Muscle layer of duodenum (tissue), 2 donors: ENCODE results near the gene GUCA2B.

Experiments used
- H3K27ac ChIP-seq: one replicate; pipeline ENCODE4 v1.7.0; 2013; ENCODE audit warnings: mild to moderate bottlenecking, low read length
- H3K27me3 ChIP-seq: one replicate; pipeline ENCODE4 v1.7.0; 2013; ENCODE audit warnings: low read depth, mild to moderate bottlenecking, control low read depth, low read length
- H3K36me3 ChIP-seq, 2 donors: one replicate each; pipeline ENCODE4 v1.7.0; 2013; ENCODE audit warnings: low read length in 2 of 2, control low read depth in 1 of 2, mild to moderate bottlenecking in 1 of 2; ENCODE audit not compliant: insufficient read depth in 2 of 2, control insufficient read depth in 1 of 2
- H3K4me1 ChIP-seq, 2 donors: one replicate each; pipeline ENCODE4 v1.7.0; 2013; ENCODE audit warnings: low read length in 2 of 2, mild to moderate bottlenecking in 2 of 2, control low read depth in 1 of 2, moderate library complexity in 1 of 2; ENCODE audit not compliant: insufficient read depth in 2 of 2, control insufficient read depth in 1 of 2
- H3K4me3 ChIP-seq, 2 donors: one replicate each; pipeline ENCODE4 v1.7.0; 2013; ENCODE audit warnings: low read length in 2 of 2, low read depth in 1 of 2, mild to moderate bottlenecking in 1 of 2
- H3K9me3 ChIP-seq, 2 donors: one replicate each; pipeline ENCODE4 v1.7.0; 2013; ENCODE audit warnings: low read length in 2 of 2, control low read depth in 1 of 2, mild to moderate bottlenecking in 1 of 2; ENCODE audit not compliant: control insufficient read depth in 1 of 2
- donor health status: healthy.

GUCA2B gene

DNA sequence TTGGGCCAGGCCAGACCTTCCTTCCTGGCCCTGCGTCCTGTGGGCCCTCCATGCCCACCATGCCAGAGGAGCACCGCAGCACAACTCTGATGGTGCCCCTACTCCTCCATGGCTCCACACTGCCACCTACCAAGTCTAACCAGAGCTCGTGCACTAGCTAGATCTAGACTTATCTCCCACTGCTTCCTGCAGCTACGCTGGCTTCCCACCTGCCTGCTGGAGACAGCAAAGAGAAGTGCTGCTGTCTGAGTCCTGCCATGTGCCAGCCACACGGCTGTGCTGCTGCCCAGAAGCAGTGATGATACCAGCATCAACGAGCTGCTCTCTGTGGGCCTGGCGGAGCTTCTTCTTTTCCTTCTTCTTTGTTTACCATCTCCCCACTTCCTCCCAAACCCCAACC is 4.5 kb downstream of the GUCA2B start:
- no peaks in the 10 kb centered on the region for H3K27me3 ChIP-seq
- H3K36me3 ChIP-seq = no peaks in the 10 kb centered on the region
- peaks cover 7 to 11% of the 10 kb centered on the region in 2 donors for H3K9me3 ChIP-seq
- no peaks in the 10 kb centered on the region for H3K4me1 ChIP-seq
- no peak overlapping the region for H3K27ac ChIP-seq
- no peak overlapping the region for H3K4me3 ChIP-seq

DNA sequence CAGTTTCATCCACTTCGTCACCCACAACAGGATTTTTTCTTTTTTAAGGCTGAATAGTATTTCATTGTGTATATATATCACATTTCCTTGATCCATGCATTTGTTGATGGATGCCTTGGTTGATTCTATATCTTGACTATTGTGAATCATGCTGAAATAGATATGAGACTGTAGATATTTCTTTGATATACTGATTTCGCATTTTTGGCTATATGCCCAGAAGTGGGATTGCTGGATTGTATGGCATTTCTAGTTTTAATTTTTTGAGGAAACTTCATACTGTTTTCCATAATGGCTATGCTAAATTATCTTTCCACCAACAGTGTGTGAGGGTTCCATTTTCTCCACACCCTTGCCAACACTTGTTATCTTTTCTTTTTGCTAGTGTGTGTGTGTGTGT is 5.0 kb downstream of the GUCA2B start:
- H3K4me1 ChIP-seq = no peaks in the 10 kb centered on the region
- H3K36me3 ChIP-seq = no peaks in the 10 kb centered on the region
- H3K27ac ChIP-seq = no peak overlapping the region
- H3K27me3 ChIP-seq = no peaks in the 10 kb centered on the region
- peaks cover 7 to 11% of the 10 kb centered on the region in 2 donors for H3K9me3 ChIP-seq
- no peak overlapping the region for H3K4me3 ChIP-seq

- H3K36me3 ChIP-seq = no peaks in the 10 kb centered on the region
- H3K9me3 ChIP-seq = peaks cover 7 to 11% of the 10 kb centered on the region in 2 donors
- no peaks in the 10 kb centered on the region for H3K27me3 ChIP-seq
- H3K4me3 ChIP-seq = no peak overlapping the region
- no peaks in the 10 kb centered on the region for H3K4me1 ChIP-seq
- no peak overlapping the region for H3K27ac ChIP-seq
Observed at GRCh38 chr1:42162181-42162580, 9.0 kb downstream of the GUCA2B start.

- Histone ChIP-seq H3K27ac (no peak overlapping the region), H3K4me1 (no peaks in the 10 kb centered on the region), H3K27me3 (no peaks in the 10 kb centered on the region), H3K4me3 (no peak overlapping the region), H3K36me3 (no peaks in the 10 kb centered on the region), H3K9me3 (peaks cover 7 to 11% of the 10 kb centered on the region in 2 donors)
Observed at GRCh38 chr1:42163114-42163513, 9.9 kb downstream of the GUCA2B start.

- H3K27me3 ChIP-seq = no peaks in the 10 kb centered on the region
- peaks cover 7 to 11% of the 10 kb centered on the region in 2 donors for H3K9me3 ChIP-seq
- H3K4me3 ChIP-seq = no peak overlapping the region
- no peaks in the 10 kb centered on the region for H3K36me3 ChIP-seq
- no peaks in the 10 kb centered on the region for H3K4me1 ChIP-seq
- no peak overlapping the region for H3K27ac ChIP-seq
Observed at GRCh38 chr1:42163536-42164503, 10.6 kb downstream of the GUCA2B start.

DNA sequence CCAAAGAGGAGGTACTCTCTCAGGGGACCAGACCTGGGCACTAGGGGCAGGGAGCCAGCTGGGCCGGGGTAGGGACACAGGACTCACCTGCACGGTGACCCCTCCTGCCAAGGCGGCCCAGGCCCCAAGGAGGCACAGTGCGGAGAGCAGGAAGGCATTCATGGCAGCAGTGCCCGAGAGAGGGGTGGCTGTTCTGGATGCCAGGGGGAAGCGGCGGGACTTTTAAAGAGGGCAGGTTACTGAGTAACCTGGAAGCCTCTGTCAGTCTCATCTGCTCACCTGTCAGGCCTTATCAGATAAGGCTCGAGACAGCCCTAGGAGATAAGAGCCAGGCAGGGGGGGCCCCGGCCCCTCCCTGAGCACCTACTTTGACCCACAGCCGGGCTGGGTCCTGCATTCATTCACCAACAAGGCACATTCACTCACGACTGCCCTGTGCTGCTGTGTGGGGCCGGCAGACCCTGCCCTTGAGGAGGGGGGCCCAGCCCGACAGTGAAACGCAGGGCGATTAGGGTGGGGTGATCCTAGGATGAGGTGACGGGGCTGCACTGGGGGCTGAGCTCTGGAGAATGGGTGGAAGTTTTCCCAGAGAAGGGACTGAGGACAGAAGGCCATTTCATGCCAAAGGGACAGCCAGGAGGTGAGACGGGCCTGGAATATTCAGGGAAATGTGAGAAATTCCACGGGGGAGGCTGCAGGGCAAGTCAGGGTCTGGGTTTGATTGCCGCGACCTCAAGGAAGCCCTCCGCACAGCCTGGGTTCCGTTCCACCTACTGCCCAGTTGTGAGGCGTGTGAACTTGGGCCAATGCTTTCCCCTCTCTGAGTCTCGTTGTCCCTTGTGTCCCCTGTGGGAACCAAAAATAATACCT is 11.6 kb downstream of the GUCA2B start, which contains the start of gene GUCA2A:
TSS of gene GUCA2A (minus strand) at position 195 of the 870 bp plus-strand sequence. CDS start at position 162, 33 bp downstream.
- H3K4me1 ChIP-seq = no peaks in the 10 kb centered on the region
- no peak within 1 kb of the TSS for H3K27ac ChIP-seq
- no peak within 1 kb of the TSS for H3K4me3 ChIP-seq
- H3K27me3 ChIP-seq = no peaks in the 10 kb centered on the region
- H3K36me3 ChIP-seq = no peaks in the 10 kb centered on the region
- H3K9me3 ChIP-seq = peaks cover 7 to 11% of the 10 kb centered on the region in 2 donors

DNA sequence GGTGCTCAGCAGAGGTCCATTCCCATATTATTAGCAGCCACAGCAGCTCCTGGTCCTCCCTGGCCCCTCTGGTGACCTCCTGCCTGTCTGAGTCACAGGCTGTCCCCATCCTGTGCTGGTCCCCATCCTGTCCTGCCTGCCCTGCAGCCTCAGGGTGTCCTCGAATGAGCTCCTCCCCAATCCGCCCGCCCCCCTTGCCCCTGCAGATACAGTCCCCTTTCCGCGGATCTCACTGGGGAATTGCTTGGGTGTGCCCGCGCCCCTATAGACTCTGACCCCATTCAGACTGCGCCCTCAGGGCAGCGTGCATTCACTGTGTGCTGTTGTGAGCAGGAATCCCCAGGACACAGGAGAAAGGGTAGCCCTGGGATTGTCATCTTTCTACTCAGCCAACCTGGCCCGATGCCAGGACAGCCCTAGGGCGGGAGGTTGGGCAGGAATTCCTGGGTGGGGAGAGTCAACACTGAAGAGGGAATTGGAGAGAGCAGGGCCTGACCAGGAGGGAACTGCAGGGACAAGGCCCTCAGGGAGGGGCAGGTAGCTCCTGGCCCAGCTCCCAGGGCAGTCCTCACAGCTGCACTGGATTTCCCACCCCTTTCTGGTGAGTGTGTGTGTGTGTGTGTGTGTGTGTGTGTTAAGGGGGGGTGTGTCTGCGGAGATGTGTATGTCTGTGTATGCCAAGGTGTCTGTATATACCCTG is 12.5 kb downstream of the GUCA2B start:
- no peak overlapping the region for H3K4me3 ChIP-seq

GRCh38 chr1:42167611-42168390 is 14.6 kb downstream of the GUCA2B start:
- no peaks in the 10 kb centered on the region for H3K27me3 ChIP-seq
- no peak overlapping the region for H3K27ac ChIP-seq
- H3K36me3 ChIP-seq = no peaks in the 10 kb centered on the region
- H3K4me3 ChIP-seq = no peak overlapping the region
- H3K9me3 ChIP-seq = no peaks in the 10 kb centered on the region
- peaks cover 0 to 5% of the 10 kb centered on the region in 2 donors for H3K4me1 ChIP-seq

More for the DNA sequence above, 12.5 kb downstream of the GUCA2B start:
- Histone ChIP-seq H3K27ac (no peak overlapping the region), H3K36me3 (no peaks in the 10 kb centered on the region), H3K9me3 (peaks cover 6% of the 10 kb centered on the region in 2 donors), H3K27me3 (no peaks in the 10 kb centered on the region), H3K4me1 (no peaks in the 10 kb centered on the region)

GRCh38 chr1:42168391-42168670 is 15.1 kb downstream of the GUCA2B start:
- no peak overlapping the region for H3K4me3 ChIP-seq
- H3K27me3 ChIP-seq = no peaks in the 10 kb centered on the region
- H3K36me3 ChIP-seq = no peaks in the 10 kb centered on the region
- peaks cover 0 to 10% of the 10 kb centered on the region in 2 donors for H3K4me1 ChIP-seq
- no peak overlapping the region for H3K27ac ChIP-seq
- H3K9me3 ChIP-seq = no peaks in the 10 kb centered on the region

DNA sequence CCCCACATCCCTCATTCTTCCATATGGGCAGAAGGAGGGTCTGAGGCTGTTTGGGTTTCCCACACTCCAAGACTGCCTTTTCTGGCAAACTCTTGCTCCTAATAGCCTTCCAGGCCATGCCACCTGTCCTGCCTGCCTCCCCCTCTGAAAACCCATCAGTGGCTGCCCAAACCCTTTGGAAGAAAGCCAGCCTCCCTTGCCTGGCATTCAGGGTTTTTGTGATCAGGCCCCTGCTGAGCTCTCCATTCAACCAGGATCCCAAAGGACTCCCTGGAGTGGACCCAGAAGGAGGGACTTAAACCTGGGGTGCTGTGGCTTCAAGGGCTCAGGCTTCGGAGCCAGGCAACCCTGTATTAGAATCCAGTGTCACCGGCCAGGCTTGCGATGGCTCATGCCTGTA is 15.6 kb downstream of the GUCA2B start:
- no peaks in the 10 kb centered on the region for H3K36me3 ChIP-seq
- no peak overlapping the region for H3K27ac ChIP-seq
- H3K4me1 ChIP-seq = peaks cover 0 to 13% of the 10 kb centered on the region in 2 donors
- no peaks in the 10 kb centered on the region for H3K27me3 ChIP-seq
- no peaks in the 10 kb centered on the region for H3K9me3 ChIP-seq
- no peak overlapping the region for H3K4me3 ChIP-seq
